Stromal cell of bone marrow (primary cell): Measurements from ENCODE around the gene ORC3.

Source experiments
- DNase-seq: peaks from one replicate; pipeline ENCODE4 v3.0.0-alpha.2; 2012; ENCODE audit warnings: low read depth

ORC3 gene

DNA sequence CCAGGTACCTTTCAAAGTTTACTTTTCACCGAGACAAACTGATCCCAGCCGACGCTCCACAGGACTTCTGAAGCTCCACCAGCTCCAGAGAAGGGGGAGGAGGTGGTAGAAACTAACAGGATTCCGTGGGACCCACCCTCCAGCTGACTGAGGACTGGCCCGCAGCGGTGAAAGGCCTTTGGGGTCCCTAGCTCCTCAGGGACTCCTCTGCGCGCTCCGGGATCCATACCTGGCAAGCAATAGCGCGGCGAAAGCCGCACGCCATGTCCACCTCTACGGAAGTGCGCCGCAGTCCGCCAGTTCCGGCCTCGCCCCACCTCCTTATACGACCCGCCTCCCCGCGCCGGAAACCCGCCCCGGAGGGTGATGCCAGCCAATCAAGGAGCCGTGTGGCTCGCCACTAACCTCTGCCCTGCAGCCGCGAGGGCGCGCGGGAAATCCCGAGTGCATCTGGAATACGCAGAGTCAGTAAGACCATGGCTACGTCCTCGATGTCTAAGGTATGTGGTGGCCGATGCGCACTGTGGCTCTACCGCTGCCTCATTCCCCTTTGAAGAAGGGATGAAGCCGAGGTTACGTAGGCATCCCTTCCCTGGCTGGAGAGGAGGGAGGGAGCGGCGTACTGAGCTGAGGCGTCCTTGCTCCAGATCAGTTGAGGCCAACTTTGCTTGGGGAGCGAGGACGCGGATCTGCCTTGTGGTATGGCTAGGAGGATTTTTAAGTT lies at the start of gene ORC3, which contains the start of gene RARS2:
ORC3 (plus strand) TSS at position 443 of the 724 bp plus-strand sequence; CDS start at position 477, 34 bp downstream.
RARS2 (minus strand) TSS at position 295 of the 724 bp plus-strand sequence; CDS start at position 265, 30 bp downstream.
- DNase-seq = peak; percentile 89

DNA sequence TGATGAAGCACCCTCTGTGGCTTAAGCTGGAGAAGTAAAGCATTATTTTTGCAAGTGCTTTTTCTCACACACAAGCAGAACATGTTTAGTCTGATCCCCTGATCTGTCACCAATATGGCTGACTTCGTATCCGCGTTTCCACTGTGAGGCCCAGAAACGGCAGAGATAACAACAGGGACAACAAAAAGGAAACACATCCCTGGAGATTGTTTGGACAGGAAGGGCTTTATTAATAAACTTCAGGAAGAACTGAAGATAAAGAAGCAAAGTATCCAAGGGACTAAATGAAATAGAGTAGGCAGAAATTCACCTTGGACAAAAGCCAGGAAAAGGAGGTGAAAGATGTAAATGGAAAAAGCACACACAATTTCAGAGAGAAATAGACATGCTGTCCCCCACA lies 49.4 kb upstream of the ORC3 start:
- no peak for DNase-seq

DNA sequence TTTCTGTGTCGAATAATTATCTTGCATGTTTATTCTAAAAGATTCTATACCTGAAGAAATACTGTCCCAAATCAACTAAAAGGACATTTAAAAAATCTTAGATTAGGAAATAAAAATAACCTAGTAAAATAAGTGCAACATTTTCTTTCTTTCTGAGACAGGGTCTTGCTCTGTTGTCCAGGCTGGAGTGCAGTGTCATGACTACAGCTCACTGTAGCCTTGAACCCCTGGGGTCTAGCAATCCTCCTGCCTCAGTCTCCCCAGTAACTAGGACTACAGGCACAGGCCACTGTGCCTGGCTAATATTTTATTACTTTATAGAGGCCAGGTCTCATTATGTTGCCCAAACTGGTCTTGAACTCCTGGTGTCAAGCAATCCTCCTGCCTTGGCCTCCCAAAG lies 48.9 kb upstream of the ORC3 start:
- DNase-seq = no peak

DNA sequence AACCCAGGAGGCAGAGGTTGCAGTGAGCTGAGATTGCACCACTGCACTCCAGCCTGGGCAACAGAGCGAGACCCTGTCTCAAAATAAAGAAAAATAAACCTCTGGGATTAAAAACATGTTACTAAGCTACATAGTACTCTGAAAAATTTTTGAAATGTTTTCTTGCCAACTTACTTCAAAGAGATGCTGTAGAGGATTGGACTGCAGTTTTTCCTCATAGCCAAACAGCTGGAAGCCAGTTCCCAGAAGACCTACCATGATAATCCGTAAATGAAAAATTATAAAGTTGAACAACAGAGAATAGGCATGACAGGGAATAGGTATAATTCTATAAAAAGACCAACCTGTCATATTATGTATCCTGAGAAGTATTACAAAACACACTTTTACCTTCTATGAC lies 48.2 kb upstream of the ORC3 start:
- no peak for DNase-seq

DNA sequence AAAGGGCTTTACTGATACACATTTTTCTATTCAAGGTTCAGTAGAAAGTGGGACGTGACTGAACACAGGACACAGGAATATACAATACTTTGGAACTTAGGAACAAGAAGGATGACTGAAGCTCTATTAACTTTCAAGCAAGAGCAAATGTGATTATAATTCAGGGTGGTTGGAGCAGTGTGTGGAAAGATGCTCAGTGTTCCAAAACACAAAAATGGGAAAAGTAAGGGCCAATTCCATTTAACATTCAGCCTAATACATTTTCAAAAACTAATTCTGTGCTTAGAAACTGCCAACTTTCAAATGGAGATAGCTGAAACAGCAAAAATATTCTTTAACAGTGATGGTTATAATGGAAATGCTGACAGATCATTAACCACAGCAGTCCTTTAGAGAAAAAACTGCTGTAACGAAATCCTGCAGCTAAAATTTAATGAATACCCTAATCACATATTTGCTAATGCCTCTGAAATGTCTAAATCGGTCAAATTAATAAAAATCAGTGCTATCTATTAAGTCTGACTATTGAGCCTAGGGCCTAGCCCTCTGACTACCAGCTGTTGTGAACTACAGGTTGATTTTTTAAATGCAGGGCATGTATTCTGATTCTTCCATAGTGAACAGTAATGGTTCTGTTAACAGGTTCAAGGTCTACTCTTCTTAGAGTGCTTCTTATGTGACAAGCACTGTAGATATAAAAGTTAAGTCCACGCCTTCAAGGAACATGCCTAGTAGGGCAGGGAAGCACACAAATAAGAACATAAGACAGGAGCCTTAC lies 46.0 kb upstream of the ORC3 start:
- no peak for DNase-seq

DNA sequence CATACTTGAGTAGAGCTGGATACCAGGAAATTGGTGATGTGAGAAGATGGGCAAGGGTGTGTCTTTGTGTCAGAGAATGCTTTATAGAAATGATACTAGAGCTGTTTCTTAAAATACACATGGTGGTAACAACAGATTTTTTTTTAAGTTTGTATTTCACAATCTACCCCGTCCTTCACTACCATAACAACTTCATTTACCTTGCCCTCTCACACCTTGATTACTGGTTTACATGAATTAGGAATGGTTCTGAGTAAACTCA lies 45.5 kb upstream of the ORC3 start:
- DNase-seq = no peak

DNA sequence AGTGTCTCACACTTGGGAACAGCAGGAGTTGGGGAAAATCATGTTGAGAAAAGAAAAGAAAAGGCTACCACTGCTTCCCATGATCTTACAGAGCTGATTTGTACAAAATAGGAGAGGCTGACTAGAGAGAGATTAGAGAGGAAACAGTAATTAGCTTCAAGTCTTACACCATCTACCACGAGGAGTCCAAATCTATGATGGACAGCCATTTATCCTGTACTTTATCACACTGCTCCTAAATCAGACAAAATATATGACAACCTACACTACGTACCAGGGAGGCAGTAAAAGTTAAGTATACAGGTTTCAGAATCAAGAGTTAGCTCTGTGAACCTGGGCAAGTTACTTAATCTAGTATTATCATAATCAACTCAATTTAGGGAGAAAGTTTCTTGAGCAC lies 38.1 kb upstream of the ORC3 start:
- no peak for DNase-seq

DNA sequence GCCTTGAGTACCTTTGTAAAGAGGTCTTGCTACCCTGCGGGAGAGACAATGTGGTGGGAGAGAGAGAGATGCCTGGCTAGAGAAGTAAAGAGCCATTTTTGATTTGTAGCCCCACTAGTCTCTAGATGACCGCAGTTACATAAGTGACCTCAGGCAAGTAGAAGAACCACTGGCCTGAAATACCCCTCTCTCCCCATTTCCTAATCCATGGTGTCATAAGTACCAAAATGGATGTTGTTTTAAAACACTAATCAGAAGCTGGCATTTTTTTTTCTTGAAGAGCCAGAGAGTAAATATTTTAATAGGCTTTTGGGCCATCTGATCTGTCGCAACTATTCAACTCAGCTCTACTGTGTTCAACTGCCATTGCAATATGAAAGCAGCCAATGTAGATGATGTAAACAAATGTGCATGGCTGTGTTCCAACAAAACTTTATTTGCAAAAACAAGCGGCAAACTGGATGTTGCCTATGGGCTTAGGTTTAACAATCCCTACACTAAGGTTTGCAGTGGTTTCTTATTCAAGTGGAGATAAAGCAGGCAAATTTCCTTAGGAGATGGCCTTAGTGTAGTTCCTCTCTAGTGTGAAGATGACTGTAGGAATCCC lies 36.7 kb upstream of the ORC3 start:
- no peak for DNase-seq

DNA sequence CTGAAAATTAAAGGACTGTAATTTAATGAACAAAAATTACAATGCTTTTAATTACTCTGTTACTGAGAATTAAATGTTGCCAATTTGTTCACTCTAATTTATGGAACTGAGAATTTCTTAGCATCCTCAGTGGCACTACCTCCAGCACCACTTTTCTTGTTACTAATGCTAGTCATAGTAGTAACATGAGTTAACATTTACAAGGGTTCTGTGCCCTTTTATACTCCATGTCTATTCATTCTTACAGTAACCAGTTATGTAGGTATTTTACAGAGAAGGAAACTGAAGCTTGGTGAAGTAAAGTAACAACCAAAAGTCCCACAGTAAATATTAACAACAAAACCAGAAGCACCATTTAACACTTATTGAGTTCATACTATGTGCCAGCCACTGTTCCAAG lies 34.4 kb upstream of the ORC3 start:
- DNase-seq = no peak

DNA sequence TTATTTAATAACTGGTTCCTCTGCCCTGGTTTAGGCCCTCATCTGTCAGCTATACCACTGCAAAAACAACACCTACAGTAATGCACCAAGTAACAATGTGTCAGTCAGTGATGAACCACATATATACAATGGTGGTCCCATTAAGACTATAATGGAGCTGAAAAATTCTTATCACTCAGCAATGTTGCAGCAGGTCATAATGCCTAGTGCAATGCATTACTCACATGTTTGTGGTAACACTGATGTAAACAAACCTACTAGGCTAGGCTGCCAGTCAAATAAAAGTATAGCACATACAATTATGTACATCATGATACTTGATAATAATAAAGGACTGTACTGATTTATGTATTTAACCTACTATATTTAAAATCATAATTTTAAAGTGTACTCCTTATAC lies 31.5 kb upstream of the ORC3 start:
- no peak for DNase-seq

DNA sequence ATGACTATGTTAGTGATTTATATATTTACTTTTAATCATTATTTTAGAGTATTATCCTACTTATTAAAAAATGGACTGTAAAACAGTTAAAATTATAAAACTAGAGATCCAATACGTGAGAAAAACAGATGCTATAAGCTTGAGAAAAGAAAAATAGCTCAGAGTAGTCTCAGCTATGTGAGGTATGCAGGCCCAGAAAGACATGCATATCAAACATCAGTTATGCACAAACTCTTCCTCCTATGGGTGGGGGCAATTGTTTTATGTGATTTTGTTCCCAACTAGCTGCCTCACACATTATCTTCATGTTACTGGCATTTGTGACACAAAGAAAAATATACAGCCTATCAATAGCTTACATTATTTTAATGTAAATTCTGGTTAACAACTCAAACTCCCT lies 28.9 kb upstream of the ORC3 start:
- no peak for DNase-seq

DNA sequence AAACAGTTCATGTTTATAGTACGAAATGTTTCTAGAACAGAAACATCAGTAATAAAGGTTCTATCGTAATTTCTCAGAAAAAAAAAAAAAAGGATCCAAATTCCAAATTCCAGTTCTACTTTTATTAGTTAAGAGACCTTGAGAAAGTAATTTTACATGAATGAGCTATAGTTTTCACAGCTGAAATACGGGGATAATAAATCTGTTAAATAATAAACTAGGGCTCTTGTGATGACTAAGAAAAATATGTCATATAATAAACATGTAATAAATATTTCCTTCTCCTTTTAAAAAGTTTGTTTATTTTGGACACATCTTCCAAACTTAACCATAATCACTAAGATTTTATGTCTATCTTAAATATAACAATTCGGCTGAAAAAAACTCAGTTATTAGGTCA lies 17.9 kb upstream of the ORC3 start:
- DNase-seq = no peak

DNA sequence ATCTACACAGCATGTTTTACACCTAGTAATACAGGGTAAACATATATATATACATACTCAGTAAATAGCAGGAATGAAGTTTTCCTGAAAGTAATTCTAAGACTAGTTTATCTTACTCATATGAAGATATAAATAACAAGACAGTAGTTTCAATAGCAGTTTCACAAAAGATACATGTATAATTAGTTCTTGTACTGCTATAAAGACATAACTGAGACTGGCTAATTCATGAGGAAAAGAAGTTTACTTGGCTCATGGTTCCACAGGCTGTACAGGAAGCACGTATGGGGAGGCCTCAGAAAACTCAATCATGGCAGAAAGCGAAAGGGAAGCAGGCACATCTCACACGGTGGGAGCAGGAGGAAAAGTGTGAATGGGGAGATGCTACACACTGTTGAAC lies 17.1 kb upstream of the ORC3 start:
- DNase-seq = no peak

DNA sequence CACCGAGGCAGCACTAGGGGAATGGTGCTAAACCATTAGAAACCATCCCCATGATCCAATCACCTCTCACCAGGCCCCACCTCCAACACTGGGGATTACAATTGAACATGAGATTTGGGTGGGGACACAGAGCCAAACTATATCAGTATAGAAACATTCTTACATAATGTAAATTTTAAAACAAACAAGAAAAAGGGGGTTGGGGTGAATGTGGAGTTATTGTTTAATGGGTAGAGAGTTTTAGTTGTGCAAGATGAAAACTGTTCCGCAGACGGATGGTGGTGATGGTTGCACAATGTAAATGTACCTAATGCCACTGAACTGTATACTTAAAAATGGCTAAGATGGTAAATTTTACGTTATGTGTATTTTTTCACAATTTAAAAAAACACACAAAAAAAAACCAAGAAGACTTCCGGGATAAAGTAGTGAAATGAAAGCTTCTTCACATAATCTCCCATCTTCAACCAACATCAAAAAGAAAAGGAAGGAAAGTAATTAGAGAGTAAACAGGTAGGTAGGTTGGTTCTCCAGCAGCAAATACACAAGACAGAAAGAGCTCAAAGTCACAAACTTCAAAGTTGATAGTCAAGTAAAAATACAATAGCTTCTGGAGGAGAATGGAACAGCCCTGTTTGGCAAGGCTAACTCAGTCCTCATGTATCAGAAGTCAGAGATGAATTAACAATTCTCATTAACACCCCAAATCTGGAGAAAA lies 16.5 kb upstream of the ORC3 start:
- no peak for DNase-seq

DNA sequence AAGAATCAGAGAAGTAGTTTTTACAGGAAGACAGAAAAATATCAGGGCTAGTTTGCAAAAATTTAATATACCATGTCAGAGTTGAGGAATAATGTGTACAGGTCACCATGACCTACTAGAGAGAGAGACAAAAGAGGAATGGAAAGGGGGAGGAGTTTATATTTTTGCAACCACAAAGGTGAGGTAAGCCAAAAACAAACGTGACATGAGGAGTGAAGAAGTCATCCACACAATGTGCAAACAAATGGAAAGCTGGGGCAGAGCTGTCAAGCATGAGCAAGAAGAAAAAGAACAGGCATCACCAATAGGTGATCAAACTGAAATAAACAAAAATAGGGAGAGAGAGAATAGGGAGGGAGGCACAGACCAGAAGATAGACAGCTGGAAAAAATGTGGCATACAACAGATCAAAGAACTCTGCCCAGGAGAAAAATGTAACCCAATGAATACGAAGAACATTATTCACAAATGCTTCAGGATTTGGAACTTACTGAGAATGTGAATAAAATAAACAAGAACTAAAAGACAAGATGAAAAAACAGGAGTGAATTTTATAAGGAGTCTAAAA lies 15.6 kb upstream of the ORC3 start:
- DNase-seq = no peak

DNA sequence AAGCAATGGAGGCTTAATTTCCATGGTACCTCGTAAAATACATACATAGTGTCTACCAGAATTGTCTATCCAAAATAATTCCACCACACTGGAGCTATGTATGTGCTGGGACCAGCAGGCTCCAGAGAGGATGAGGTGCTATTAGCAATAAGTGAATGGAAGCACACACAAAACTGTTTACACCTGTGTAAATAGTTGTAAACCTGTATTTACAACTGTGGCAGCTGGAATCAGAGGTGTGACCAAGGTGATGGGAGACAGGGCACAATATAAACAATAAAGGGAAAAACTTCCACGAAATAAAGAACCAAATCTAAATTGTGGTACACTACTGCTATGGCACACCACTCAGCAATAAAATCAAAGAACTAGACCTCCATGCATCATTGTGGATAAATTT lies 14.5 kb upstream of the ORC3 start:
- no peak for DNase-seq

DNA sequence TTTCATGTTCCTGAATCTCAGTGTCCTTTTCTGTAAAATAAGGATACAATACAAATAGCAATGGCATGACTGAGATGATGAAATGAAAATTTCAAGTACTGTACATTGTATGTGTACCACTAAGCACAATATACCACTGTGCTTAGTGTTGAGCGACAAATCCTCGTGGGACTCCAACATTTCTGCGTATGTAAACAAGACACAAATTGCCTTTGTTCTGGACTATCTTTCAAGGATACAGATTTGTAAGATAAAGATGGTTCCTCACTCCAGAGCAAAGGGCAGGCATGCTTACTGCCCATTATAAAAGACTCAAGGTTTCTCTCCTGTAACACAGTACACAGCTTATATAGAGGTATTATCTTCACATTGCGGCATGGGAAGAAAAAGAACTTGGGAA lies 6.1 kb upstream of the ORC3 start:
- DNase-seq = no peak

DNA sequence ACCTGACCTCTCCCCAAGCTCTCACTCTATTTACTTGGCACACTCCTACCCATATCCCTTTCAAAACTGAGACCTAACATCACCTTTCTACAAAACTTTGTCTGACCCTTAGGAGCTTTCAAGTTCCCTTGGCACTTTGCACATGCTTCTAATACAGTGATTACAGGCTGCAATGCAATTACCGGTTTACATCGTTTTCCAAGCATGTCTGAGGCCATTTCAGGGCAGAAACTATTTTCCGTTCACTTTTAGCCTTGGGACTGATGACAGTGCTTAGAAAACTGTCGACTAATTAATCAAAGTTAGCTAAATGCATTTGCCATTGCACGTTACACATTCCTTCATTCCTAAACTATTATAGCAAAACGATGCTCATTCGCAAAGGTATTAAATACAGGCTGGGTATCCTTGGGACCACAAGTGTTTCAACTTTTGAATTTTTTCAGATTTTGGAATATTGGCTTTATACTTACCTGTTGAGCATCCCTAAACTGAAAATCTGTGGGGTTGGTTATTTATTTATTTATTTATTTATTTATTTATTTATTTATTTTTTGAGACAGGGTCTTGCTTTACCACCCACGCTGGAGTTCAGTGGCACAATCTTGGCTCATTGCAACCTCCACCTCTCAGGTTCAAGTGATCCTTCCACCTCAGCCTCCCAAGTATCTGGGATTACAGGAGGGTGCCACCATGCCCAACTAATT lies 3.4 kb upstream of the ORC3 start:
- DNase-seq = no peak

DNA sequence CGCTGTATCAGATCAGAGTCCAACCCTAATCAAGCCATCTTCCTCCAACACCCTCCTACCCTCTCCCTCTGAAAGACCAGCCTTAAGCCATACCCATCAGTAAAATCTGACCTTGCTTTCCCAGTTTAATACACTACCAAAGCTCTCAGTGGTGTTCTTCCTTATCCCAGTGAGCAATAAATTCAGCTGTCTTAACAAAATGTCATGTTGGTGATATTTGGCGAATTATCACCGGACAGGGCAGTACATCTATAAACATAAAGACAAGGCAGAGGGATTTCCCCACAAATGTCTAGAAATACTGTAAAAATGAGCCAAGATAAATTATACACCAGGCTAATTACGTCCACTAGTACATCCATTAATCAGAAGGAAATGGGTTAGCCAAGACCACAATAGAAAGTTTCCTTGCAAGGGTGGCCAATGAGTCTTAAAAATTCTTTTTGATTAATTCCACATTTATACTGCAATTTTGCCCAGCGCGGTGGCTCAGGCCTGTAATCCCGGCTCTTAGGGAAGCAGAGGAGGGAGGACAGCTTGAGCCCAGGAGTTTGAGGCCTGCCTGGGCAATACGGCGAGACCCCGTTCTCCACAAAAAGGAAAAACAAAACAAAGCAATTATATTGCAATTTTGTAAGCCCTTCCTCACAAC lies 1.1 kb upstream of the ORC3 start:
- DNase-seq = no peak

DNA sequence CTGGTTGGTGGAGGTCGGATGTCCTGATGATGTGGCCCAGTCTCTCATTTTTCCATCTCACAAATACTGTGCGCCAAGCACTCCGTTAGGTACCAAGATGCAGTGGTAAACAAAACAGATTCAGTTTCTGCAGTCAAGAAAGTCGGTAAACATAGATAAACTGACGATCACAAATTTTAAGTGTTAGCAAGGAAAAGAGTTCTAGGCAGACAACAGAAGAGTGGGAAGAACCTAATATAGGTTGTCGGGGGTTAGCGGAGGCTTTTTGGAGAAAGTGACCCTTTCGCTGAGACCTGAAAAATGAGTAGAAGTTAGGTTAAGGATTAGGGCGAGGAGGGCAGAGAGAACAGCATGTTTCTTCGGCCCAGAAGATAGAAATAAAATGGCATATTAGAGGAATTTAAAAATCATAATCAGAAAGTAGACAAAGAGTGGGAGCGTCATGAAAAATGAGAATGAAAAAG lies 514 bp downstream of the ORC3 start:
- DNase-seq = no peak

DNA sequence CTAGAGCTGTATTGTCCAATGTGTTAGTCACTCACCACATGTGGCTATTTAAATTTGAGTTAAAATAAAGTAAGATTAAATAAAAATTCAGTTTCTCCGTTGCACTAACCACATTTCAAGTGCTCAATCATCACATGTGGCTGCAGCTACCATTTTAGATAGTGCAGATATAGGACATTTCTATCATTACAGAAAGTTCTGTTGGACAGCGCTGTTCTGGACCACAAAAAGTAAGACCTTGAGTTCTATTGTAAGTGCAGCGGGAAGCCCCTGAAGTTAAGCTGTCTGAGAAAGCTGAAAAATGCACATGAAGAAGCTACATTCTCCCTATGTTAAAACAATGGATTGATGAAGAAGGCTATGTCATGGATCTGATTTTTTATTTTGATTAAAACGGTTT lies 1.1 kb downstream of the ORC3 start:
- DNase-seq = no peak
